GM21717 (cell line): Measurements from ENCODE around the gene PTPRA.
"Not testable (repeated sequence)": the region's sequence is repeated elsewhere in the genome, so short reads cannot be mapped to it uniquely, and the experiment has no call there.

Experiments used
- ATAC-seq: cut with Tn5 transposase; IDR thresholded peaks from one replicate; pipeline ENCODE4 v1.9.1; 2021; ENCODE audit warnings: mild to moderate bottlenecking, moderate library complexity; ENCODE audit not compliant: unreplicated experiment

Gene PTPRA

DNA sequence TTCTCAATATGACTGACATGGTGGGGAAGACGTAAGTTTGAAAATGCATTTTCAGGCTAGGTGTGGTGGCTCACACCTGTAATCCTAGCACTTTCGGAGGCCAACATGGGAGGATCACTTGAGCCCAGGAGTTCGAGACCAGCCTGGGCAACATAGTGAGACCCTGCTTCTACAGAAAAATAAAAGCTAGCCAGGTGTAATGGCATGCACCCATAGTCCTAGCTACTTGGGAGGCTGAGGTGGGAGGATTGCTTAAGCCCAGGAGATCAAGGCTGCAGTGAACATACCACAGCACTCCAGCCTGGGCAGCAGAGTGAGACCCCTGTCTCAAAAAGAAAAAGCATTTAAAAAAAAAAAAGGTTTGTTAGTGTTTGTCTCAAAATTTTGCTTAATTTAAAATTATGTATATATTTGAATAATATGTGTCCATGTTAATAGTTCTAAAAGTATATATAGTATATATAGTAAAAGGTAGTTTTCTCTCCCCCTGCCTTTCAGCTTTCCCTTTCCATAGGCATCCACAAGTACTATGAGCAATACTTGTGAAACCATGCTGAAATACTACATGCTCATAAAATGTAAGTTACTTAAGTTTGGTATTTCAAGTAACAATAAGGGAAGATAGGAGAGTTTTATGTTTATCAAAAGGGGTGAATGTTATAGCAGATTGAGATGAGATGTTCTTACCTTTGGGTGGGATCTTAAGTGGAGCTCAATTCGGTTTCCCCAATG is 15.1 kb downstream of the PTPRA start:
- no peak for ATAC-seq

DNA sequence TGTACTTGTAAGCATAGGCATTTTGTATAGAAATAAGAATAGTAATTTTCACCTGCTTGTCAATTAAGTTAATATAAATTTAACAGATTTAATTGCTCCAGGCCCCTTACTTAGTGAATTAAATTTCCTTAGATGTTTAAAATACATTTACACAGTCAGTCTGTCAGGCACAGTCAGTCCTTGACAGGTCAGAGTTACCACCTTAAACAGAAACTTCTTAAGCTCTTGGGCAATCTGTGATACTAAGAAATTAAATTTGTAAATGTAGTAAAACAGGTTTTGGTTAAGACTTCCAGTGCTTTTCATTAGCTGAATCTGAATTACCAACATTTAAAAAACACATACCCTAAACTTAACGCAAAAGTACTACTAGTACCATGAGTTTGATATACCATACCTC is 15.9 kb downstream of the PTPRA start:
- no peak for ATAC-seq

DNA sequence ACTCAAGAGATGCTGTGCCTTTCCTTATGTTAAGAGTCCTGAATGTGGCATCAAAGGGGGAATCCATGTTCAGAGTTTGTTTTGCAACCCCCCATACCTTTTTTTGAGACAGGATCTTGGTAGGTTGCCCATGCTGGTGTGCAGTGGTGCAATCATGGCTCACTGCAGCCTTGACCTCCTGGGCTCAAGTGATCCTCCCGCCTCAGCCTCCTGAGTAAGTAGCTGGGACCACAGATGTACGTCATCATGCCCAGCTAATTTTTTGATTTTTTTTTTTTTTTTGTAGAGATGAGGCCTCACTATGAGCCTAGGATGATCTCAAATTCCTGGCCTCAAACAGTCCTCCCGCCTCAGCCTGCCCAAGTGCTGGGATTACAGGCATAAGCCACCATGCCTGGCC is 16.5 kb downstream of the PTPRA start:
- no peak for ATAC-seq

DNA sequence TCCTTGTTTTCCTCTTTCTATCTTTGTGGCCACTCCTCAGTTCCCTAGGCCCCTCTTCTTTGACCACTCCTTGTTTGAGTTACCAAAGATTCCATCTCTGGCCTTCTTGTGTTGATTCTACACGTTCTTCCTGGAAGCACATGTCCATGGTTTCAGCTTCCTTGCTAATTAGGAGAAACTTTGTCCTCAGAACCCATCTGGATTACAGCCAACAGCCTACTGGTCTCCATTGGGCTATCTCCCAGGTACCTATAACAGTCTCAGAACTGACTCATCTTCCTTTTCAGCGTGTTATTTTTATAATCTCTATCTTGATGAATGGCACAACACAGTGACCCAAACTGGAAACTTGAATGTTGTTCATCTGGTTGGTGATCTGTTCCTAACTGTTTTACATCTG is 17.5 kb downstream of the PTPRA start:
- no peak for ATAC-seq

DNA sequence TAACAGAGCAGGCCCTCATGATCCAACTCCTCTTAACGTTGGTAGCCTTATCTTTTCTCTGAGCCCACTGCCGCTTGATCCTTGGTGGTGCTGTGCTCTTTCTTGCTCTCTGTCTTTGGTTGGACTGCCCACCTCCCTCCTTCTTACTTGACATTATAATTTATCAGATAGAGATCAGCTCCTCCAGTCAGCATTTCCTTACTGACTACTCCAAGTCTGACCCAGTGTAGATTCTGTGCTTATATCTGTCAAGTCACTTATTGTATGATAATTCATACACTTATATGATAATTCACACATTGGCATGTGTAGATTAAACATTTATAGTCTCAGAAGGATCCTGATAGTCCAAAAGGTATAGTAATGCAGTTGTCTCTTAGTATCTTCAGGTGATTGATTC is 18.1 kb downstream of the PTPRA start:
- ATAC-seq: no peak

DNA sequence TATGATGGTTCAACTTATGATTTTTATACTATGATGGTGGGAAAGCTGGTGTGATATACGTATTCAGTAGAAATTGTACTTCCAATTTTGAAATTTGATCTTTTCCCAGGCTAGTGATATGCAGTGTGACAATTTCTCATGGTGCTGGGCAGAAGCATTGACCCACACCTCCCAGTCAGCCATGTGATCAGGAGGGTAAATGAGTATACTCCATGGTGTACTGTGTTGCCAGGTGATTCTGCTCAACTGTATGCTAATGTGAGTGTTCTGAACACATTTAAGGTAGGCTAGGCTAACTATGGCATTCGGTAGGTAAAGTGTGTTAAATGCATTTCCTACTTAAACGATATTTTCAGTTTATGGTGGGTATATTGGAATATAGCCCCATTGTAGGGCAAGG is 19.1 kb downstream of the PTPRA start:
- no peak for ATAC-seq

DNA sequence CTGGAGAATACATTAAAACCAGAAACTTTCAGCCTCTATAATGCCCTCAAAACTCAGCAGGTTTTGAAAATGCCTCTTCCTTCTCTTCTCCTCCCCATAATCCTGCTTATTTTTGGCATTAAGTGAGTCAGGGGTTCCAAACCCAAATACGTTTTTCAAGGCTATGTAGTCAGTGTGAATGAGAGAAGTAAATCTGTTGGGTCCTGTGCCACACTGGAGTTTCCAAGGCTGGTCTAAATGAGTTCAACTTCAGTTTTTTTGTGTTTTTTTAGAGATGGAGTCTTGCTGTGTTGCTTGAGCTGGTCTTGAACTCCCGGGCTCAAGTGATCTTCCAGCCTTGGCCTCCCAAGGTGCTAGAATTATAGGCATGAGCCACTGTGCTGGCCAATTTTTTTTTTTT is 20.9 kb downstream of the PTPRA start:
- no peak for ATAC-seq

DNA sequence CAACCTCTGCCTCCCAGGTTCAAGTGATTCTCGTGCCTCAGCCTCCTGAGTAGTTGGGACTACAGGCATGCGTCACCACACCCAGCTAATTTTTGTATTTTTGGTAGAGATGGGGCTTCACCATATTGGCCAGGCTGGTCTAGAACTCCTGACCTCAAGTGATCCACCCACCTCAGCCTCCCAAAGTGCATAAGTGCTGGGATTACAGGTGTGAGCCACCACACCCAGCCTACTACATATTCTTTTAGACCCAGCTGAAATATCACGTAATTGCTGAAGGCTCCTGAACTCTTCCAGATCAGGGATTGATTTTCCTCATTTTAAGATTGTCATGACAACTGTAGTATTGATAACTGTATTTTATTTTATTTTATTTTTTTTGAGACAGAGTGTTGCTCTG is 21.9 kb downstream of the PTPRA start:
- not testable (repeated sequence) for ATAC-seq

DNA sequence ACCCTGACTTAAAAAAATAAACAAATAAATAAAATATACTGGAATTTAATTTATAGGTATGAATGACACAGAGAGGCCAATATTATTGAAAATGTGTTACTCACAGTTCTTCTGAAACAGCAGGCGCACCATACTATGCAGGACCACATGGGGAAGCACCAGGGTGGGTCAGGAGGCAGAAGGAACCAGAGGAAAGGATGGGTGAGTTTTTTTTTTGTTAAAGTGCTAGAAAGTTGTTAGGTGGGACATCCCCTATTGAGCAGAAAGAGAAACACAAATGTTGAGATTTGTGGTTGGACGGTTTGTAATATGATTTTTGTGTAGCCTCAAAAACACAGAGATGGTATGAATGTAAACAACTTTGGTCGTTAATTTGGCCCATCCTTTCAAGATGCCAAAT is 26.0 kb downstream of the PTPRA start:
- no peak for ATAC-seq

DNA sequence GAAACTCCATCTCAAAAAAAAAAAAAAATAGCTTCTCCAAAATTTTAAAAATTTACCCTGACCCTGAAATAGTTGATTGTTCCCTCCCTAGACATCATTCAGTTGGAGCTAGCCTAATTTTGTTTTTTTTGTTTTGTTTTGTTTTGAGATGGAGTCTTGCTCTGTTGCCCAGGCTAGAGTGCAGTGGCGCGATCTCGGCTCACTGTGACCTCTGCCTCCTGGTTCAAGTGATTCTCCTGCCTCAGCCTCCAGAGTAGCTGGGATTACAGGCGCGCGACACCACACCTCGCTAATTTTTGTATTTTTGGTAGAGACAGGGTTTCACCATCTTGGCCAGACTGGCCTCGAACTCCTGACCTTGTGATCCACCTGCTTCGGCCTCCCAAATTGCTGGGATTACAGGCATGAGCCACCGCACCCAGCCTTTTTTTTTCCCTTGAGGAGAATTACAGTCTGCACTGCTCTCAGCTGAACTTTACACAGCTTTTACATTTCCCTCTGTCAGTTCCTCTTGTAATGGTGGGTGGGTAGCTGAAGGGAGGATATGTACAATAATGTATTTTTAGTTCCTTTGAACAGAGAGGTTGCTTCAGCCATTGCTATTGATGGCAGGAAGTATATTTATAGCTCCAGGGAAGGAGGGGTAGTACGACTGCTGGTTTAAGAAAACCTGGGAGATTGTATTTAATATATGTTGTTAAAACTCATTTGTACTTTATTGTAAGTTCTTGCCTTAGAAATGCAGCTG is 27.7 kb downstream of the PTPRA start:
- no peak for ATAC-seq

DNA sequence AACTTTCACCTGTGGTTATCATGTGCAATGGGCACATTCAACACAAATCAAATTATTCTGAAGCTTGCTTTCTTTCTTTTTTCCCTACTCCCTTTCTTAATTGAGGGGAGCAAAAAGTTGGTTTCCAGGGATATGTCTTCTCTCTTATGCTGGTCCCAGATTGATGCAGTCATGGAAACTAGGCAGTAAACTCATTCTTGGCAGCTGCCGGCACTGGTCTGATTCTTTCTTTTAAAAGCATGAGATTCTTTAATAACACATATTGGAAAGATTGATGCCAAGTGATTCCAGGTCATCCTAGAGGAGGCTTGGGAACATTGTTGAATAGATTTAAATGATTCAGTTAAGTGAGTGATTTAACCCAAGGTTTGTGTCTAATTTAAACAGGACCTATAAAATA is 29.0 kb downstream of the PTPRA start:
- ATAC-seq: no peak

DNA sequence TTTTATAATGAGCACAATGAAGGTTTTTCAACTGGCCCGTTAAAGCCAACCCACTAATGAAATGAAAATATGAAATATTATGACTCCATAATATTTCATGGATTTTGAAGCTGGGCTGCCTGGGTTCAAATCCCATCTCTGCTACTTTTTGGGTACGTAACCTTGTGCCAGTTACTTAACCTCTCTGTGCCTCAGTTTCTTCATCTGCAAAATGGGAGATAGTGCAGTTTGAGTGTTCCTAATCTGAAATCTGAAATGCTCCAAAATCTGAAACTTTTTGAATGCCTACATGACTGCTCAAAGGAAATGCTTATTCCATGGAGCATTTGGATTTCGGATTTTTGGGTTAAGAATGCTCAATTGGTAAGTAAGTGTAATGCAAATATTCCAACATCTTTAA is 29.5 kb downstream of the PTPRA start:
- no peak for ATAC-seq

DNA sequence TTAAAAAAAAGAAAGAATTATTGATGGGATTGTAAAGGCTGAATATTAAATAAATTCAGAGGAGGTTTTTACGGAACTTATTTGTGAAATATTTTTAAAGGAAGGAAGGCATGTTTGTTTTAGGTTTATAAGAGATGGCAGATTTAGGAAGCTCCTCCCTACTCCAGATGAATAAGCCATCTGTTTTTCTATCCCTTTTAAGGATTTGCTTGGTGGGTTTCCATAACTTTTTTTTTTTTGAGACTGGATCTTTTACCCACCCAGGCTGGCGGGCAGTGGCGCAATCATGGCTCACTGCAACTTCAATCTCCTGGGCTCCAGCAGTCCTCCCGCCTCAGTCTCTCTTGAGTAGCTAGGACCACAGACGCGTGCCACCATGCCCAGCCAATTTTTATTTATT is 30.4 kb downstream of the PTPRA start:
- no peak for ATAC-seq

DNA sequence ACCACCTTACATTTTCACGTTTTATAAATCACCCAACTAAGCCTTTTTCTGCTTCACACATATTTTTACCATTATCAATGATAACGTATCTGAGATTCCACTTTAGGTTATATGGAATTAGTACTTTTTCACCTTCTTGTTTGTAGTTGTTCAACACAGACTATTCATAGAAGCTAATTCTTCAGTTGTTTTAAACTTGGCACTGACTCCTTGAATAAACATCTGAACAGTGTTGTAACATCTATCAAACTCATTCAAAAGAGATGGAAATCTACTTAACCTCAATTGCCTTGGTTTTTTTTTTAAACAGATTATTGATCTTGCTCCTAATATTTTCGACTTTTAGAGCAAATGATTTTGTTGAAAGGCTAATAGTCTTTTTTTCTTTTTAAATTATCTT is 34.2 kb downstream of the PTPRA start:
- no peak for ATAC-seq

DNA sequence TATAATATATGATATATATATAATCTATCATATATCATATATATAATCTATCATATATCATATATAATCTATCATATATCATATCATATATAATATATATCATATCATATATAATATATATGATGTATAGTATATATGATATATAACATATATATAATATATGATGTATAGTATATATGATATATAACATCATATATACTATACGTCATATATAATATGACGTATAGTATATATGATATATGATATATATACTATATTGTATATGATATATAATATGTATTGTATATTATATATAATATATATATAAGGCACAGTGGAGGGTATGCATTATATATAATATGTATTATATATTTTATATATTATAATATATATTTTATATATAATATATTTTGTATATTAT is 36.7 kb downstream of the PTPRA start:
- no peak for ATAC-seq

DNA sequence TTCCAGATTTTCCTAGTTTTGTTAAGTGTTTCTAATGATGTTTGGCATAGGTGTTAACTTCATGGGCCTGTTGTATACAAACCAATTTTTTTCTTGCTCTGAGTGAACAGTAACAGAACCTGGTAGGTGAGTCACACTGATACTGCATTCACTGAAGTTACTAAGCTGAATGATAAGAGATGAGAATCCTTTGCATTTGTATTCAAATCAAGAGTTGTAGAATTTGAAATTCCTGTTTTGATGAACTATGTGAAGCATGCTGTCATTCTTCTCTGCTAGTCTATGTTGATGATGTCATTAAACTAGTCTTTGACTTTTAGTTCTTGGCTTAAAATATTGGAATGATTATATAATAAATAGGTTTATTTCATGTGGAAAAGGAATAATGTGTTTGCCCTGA is 37.9 kb downstream of the PTPRA start:
- no peak for ATAC-seq

DNA sequence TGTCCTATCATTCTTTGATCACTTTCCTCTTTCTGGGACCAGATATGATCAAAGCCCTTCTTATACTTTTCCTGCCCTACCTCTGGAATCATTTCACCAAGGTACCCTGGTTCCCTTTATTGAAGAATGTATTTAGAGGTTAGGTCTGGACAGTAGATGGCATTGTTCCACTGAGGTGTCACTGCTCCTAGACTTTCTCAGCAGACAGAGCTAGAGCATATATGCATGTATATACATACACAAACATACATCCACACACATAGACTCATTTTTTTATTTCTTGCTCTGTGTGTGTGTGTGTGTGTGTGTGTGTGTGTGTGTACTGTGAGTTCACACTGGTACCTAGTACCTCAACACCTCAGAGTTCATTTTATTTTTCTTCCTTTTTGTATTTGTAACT is 40.9 kb downstream of the PTPRA start:
- ATAC-seq: no peak

DNA sequence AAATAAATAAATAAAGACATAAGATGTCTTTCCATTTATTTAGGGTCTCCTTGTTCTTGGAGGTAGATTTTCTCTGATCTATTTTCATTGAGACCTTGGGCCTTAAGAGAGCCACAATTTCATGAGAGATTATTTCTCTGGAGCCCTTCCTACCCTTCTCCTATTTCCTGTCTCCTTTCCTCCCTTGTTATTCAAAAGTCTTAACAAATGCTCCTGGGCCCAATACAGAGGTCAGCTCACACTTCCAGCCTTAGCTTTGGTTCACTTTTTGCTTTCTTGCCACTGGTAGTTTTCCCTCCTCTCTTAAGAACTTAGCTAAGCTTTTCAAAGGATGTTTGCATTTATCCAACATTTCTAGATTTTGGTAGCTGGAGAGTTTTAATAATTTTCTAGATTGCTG is 44.0 kb downstream of the PTPRA start:
- no peak for ATAC-seq

DNA sequence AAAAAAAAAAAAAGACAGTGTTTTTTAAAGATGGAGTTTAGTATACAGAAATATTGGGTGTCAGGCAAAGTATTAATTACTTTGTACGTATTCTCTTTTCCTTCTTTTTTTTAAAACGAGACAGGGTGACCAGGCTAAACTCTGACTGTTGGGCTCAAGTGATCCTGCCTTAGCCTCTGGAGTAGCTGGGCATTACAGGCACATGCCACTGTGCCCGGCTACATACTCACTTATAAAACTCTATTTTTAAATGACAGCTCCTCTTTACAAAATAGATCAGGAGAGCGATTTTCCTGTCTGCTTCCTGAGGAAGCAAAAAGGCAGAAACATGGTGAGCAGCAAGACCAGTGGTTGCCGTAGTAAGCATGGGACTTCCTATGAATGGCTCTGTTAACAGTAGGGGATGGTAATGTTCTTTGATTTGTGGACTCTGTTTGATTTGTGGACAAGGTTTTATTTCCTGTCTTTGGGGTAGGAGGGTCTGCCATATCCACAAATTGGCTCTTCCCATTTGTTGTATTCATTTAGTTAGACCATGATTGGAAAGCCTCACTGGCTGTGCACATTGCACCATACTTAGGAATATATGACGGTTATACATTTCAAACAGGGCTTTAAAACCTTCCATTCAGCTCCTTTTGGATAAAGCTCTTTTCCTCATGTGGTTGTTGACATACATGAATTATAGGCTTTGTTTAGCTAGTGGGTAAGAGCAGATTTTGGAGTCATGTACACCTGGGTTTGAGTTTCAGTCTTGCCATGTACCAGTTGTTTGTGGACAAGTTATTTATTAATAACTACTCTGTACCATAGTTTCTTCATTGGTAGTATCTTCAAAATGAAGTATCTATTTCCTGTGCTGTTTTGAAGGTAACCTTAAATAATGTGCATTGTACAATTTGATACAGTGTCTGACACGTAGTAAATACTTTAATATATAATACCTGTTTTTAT is 45.1 kb downstream of the PTPRA start:
- ATAC-seq: no peak

DNA sequence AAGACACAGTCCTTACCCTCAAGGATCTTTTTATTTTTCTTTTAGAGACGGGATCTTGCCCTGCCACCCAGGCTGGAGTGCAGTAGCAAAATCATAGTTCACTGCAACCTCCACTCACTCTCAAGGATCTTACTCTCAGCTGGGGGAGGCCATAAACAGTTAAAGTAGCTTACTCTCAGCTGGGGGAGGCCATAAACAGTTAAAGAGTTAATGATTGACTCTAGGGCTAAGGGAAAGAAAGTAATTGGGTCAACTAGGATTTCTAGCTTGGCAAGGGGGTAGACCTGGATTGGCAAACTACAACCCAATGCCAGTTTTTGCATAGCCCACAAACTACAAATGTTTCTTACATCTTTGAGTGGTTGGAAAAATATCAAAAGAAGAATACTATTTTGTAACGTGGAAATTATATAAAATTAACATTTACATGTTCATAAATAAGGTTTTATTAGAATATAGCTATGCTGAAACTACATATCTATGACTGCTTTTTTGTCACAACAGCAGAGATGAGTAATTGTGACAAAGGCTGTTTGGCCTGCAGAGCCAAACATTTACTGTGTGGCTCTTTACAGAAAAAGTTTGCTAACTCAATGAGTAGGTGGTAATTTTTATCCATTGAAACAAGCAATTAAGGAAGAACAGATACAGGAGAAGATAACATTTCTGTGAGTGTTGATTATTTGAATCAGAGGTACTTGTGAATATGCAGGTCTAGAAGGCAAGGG is 46.4 kb downstream of the PTPRA start:
- ATAC-seq: no peak

DNA sequence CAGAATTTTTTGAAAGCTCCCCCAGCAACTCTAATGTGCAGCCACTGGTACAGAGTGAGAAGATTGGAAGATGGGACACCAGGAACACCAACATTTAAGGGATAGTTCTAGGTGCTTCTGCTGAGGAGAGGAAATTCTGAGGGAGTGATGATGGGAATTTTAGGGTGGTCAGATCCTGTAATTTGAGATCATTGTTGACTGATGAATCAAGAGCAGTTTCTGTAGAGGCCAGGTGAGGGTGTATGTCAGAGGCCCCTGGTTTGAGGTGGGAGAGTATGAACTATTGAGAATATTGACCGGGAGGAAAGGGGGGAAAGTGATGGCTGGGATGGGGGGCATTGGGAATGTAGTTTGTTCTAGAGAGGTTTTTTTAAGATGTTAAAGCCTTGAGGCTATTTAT is 47.2 kb downstream of the PTPRA start:
- ATAC-seq: no peak
